H9 (cell line): ENCODE results near the gene SCUBE1. TPM values are rescaled to one million over a fixed set of nuclear protein-coding genes. Genes with fewer than 3 reads are reported as not detected.

Source experiments
- DNase-seq: peaks from one replicate; pipeline ENCODE4 v3.0.0-alpha.2; 2017
- H2AFZ ChIP-seq: one replicate; pipeline ENCODE4 v1.6.1; 2013; ENCODE audit warnings: mild to moderate bottlenecking, low read length, control low read depth, moderate library complexity
- H2AK5ac ChIP-seq: 2 replicates; pipeline ENCODE4 v1.6.1; 2013; ENCODE audit warnings: low read length, control low read depth, mixed read lengths; ENCODE audit not compliant: insufficient read length
- H2BK120ac ChIP-seq: one replicate; pipeline ENCODE4 v1.6.1; 2013; ENCODE audit warnings: low read depth, mild to moderate bottlenecking, low read length, control low read depth, inconsistent platforms; ENCODE audit not compliant: poor library complexity, severe bottlenecking
- H2BK12ac ChIP-seq: 2 replicates; pipeline ENCODE4 v1.6.1; 2013; ENCODE audit warnings: low read length, control low read depth, mixed read lengths, low read depth; ENCODE audit not compliant: insufficient read length
- H2BK15ac ChIP-seq: 2 replicates; pipeline ENCODE4 v1.6.1; 2013; ENCODE audit warnings: low read depth, low read length, control low read depth
- H2BK20ac ChIP-seq: one replicate; pipeline ENCODE4 v1.6.1; 2013; ENCODE audit warnings: low read depth, mild to moderate bottlenecking, low read length, control low read depth, inconsistent platforms; ENCODE audit not compliant: poor library complexity, severe bottlenecking
- H2BK5ac ChIP-seq: 2 replicates; pipeline ENCODE4 v1.6.1; 2013; ENCODE audit warnings: low read length, control low read depth, mixed read lengths; ENCODE audit not compliant: insufficient read length
- H3K14ac ChIP-seq: 2 replicates; pipeline ENCODE4 v1.6.1; 2013; ENCODE audit warnings: low read length, control low read depth; ENCODE audit not compliant: insufficient read depth
- H3K18ac ChIP-seq: 2 replicates; pipeline ENCODE4 v1.6.1; 2013; ENCODE audit warnings: low read depth, mild to moderate bottlenecking, mixed read lengths, low read length, control low read depth; ENCODE audit not compliant: insufficient read length
- H3K23ac ChIP-seq: 2 replicates; pipeline ENCODE4 v1.6.1; 2013; ENCODE audit warnings: low read length, control low read depth, mixed read lengths, low read depth; ENCODE audit not compliant: insufficient read length
- H3K23me2 ChIP-seq: 2 replicates; pipeline ENCODE4 v1.6.1; 2013; ENCODE audit warnings: low read depth, mild to moderate bottlenecking, mixed read lengths, low read length, control low read depth; ENCODE audit not compliant: insufficient read length, poor library complexity, severe bottlenecking
- H3K27ac ChIP-seq: 2 replicates; pipeline ENCODE4 v1.5.1; 2013; ENCODE audit warnings: low read length, control low read depth, mixed read lengths, low read depth; ENCODE audit not compliant: insufficient read length
- H3K27me3 ChIP-seq: 2 replicates; pipeline ENCODE4 v1.6.1; 2013; ENCODE audit warnings: low read length, control low read depth, inconsistent platforms; ENCODE audit not compliant: insufficient read depth
- H3K4ac ChIP-seq: 2 replicates; pipeline ENCODE4 v1.6.1; 2013; ENCODE audit warnings: low read depth, mild to moderate bottlenecking, control low read depth, inconsistent platforms, low read length, moderate library complexity
- H3K4me1 ChIP-seq: 2 replicates; pipeline ENCODE4 v1.6.1; 2013; ENCODE audit warnings: low read length, control low read depth, inconsistent platforms; ENCODE audit not compliant: insufficient read depth
- H3K4me2 ChIP-seq: 2 replicates; pipeline ENCODE4 v1.6.1; 2013; ENCODE audit warnings: low read length, control low read depth, mixed read lengths; ENCODE audit not compliant: insufficient read length, insufficient read depth
- H3K56ac ChIP-seq: 2 replicates; pipeline ENCODE4 v1.6.1; 2013; ENCODE audit warnings: low read depth, mild to moderate bottlenecking, mixed read lengths, low read length, control low read depth; ENCODE audit not compliant: insufficient read length
- H3K79me1 ChIP-seq: 2 replicates; pipeline ENCODE4 v1.6.1; 2013; ENCODE audit warnings: low read depth, mild to moderate bottlenecking, moderate library complexity, low read length, control low read depth, inconsistent platforms; ENCODE audit not compliant: insufficient read depth, poor library complexity, severe bottlenecking
- H3K79me2 ChIP-seq: 2 replicates; pipeline ENCODE4 v1.6.1; 2013; ENCODE audit warnings: low read length, control low read depth, inconsistent platforms; ENCODE audit not compliant: insufficient read depth
- H3K9ac ChIP-seq: 2 replicates; pipeline ENCODE4 v1.6.1; 2013; ENCODE audit warnings: low read length, control low read depth, mixed read lengths; ENCODE audit not compliant: insufficient read length; ENCODE audit errors: extremely low read depth
- H3K9me3 ChIP-seq: one replicate; pipeline ENCODE4 v1.6.1; 2013; ENCODE audit warnings: low read depth, low read length, inconsistent platforms; ENCODE audit not compliant: control insufficient read depth
- H3T11ph ChIP-seq: one replicate; pipeline ENCODE4 v1.6.1; 2013; ENCODE audit warnings: mild to moderate bottlenecking, low read length, control low read depth, inconsistent platforms
- H4K20me1 ChIP-seq: one replicate; pipeline ENCODE4 v1.6.1; 2013; ENCODE audit not compliant: control insufficient read depth, insufficient read length, insufficient read depth
- H4K5ac ChIP-seq: 2 replicates; pipeline ENCODE4 v1.6.1; 2013; ENCODE audit warnings: low read depth, mild to moderate bottlenecking, mixed read lengths, low read length, control low read depth; ENCODE audit not compliant: insufficient read length
- H4K8ac ChIP-seq: replicated peaks from 2 replicates; pipeline ENCODE4 v1.6.1; 2013; ENCODE audit warnings: low read length, control low read depth, mixed read lengths, low read depth; ENCODE audit not compliant: insufficient read length
- H4K91ac ChIP-seq: 2 replicates; pipeline ENCODE4 v1.6.1; 2013; ENCODE audit warnings: low read depth, mild to moderate bottlenecking, moderate library complexity, mixed read lengths, low read length, control low read depth; ENCODE audit not compliant: insufficient read length
- H3K27ac Mint-ChIP-seq, 3 experiments: 2 replicates in 2 of 3; 3 replicates in 1 of 3; pipeline ENCODE4 v1.8.0; 2020 to 2021; ENCODE audit warnings: mixed read lengths in 3 of 3, mild to moderate bottlenecking in 1 of 3, moderate library complexity in 1 of 3
- H3K27me3 Mint-ChIP-seq: 2 replicates; pipeline ENCODE4 v1.8.0; 2021; ENCODE audit warnings: low read depth, mild to moderate bottlenecking, moderate library complexity, mixed read lengths
- H3K36me3 Mint-ChIP-seq, 3 experiments: 2 replicates in 2 of 3; 3 replicates in 1 of 3; pipeline ENCODE4 v1.8.0; 2020 to 2021; ENCODE audit warnings: low read depth in 3 of 3, mixed read lengths in 3 of 3; ENCODE audit not compliant: insufficient read depth in 1 of 3
- H3K4me1 Mint-ChIP-seq, 2 experiments: 2 replicates each; pipeline ENCODE4 v1.8.0; 2020; ENCODE audit warnings: mixed read lengths in 2 of 2
- H3K4me3 Mint-ChIP-seq, 2 experiments: 2 replicates in 1 of 2; 3 replicates in 1 of 2; pipeline ENCODE4 v1.8.0; 2020 to 2021; ENCODE audit warnings: mild to moderate bottlenecking in 2 of 2, mixed read lengths in 2 of 2, moderate library complexity in 1 of 2
- H3K9me3 Mint-ChIP-seq, 2 experiments: 2 replicates in 1 of 2; 3 replicates in 1 of 2; pipeline ENCODE4 v1.8.0; 2020; ENCODE audit warnings: mild to moderate bottlenecking in 2 of 2, mixed read lengths in 2 of 2, moderate library complexity in 1 of 2
- WGBS: extraction: QIAGEN DNeasy Blood & Tissue Kit; methylation state at CpG from one replicate; pipeline ENCODE4 v1.1.7; 2013; ENCODE audit warnings: missing lambda C conversion rate, low lambda C conversion rate, mixed read lengths; ENCODE audit not compliant: insufficient read length; ENCODE audit errors: extremely low coverage; 5-methylcytosine and 5-hydroxymethylcytosine counted together
- total RNA-seq: library from RNA; stranded (reverse); gene quantifications from 2 replicates; pipeline ENCODE4 v1.2.1, GENCODE V29; 2021
- TF ChIP-seq, protein P1 (sequence below): fragments of 200-600 bp; sonication (generic); conservative IDR thresholded peaks from 3 replicates; pipeline ENCODE4 v1.8.0; 2021; ENCODE audit warnings: antibody characterized with exemption, mild to moderate bottlenecking

SCUBE1 gene
- total RNA-seq, 1 experiment from 2014 or later = 1.2 TPM

DNA sequence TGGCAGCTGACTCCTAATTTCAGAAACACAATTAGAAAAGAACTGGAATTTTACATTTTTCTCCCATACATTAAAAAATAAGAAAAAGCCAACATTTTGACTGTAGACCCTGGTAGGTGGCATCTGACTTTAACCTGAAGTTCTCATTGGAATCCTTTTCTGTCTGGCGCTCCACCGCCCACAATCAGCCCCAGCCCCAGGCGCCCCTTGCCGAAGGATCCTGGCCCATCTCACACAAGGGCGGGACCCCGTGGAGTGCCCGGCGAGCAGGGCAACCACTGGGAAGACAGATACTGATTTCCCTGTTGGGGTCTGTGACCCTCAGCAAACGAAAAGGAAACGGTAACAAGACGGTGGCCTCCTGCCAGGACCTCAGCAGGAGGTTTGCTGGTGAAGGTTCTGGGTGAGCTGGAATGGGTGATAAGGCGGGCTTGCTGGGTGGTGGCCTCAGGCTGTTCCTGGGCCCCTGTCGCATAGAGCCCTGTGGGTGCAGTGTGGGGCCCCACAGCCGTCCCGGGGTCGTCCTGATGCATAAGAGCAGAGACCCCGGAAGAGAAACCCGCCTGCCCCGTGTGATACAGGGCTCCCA is 176.1 kb downstream of the SCUBE1 start:
- H2AK5ac ChIP-seq = no peak overlapping the region
- H4K91ac ChIP-seq = no peak overlapping the region
- Mint-ChIP-seq H3K9me3 (no peaks in the 10 kb centered on the region), H3K27me3 (no peaks in the 10 kb centered on the region; the same call in none of the 2 replicates), H3K36me3 (peaks cover 8 to 51% (median 42%) of the 10 kb centered on the region in 3 experiments; a peak in 6 of 7 replicates), H3K27ac (no peak overlapping the region; a peak in 3 of 7 replicates), H3K4me1 (peaks cover 0 to 3% of the 10 kb centered on the region in 2 experiments; a peak in 1 of 4 replicates), H3K4me3 (no peak overlapping the region)
- H3K23me2 ChIP-seq = no peaks in the 10 kb centered on the region
- H4K20me1 ChIP-seq = no peaks in the 10 kb centered on the region
- no peak overlapping the region for H3K56ac ChIP-seq
- no peaks in the 10 kb centered on the region for H3K4me1 ChIP-seq
- no peaks in the 10 kb centered on the region for H3K79me2 ChIP-seq
- no peaks in the 10 kb centered on the region for H3K9me3 ChIP-seq
- H3K14ac ChIP-seq = no peak overlapping the region
- no peak overlapping the region for H2BK120ac ChIP-seq
- H2BK12ac ChIP-seq = no peak overlapping the region
- no peak overlapping the region for H3K23ac ChIP-seq
- no peaks in the 10 kb centered on the region for H3K27me3 ChIP-seq
- no peak overlapping the region for H3K18ac ChIP-seq
- no peak overlapping the region for H2AFZ ChIP-seq
- H3K4ac ChIP-seq = no peak overlapping the region
- no peak overlapping the region for H3T11ph ChIP-seq
- TF ChIP-seq, protein P1, sequence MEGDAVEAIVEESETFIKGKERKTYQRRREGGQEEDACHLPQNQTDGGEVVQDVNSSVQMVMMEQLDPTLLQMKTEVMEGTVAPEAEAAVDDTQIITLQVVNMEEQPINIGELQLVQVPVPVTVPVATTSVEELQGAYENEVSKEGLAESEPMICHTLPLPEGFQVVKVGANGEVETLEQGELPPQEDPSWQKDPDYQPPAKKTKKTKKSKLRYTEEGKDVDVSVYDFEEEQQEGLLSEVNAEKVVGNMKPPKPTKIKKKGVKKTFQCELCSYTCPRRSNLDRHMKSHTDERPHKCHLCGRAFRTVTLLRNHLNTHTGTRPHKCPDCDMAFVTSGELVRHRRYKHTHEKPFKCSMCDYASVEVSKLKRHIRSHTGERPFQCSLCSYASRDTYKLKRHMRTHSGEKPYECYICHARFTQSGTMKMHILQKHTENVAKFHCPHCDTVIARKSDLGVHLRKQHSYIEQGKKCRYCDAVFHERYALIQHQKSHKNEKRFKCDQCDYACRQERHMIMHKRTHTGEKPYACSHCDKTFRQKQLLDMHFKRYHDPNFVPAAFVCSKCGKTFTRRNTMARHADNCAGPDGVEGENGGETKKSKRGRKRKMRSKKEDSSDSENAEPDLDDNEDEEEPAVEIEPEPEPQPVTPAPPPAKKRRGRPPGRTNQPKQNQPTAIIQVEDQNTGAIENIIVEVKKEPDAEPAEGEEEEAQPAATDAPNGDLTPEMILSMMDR = no peak
- no peaks in the 10 kb centered on the region for H3K79me1 ChIP-seq
- no peak overlapping the region for H3K4me2 ChIP-seq
- no CpG with 5 or more reads among the region's 19 CpGs for WGBS
- no peak overlapping the region for H2BK5ac ChIP-seq
- no peak overlapping the region for H2BK15ac ChIP-seq
- DNase-seq = no peak
- H3K27ac ChIP-seq = no peak overlapping the region
- H4K8ac ChIP-seq = no peak overlapping the region
- no peak overlapping the region for H2BK20ac ChIP-seq
- H4K5ac ChIP-seq = no peak overlapping the region
- H3K9ac ChIP-seq = no peak overlapping the region
